Heart left ventricle (tissue), 16 donors: ENCODE measurements around the gene HYPK. TPM values are rescaled to one million over a fixed set of nuclear protein-coding genes. Genes with fewer than 3 reads are reported as not detected.

Source experiments
- ATAC-seq, 4 donors: fragments of 200-7000 bp; cut with Tn5 transposase; one replicate each; pipeline ENCODE4 v1.9.1; 2020 to 2022; ENCODE audit warnings: moderate library complexity in 4 of 4, mild to moderate bottlenecking in 3 of 4, moderate number of reproducible peaks in 1 of 4
- DNase-seq, 5 donors: peaks; one replicate each; pipeline ENCODE4 v3.0.0-alpha.2; 2020
- H3K27ac ChIP-seq, 12 donors: fragments of 200-600 bp; sonication (generic) in 4 of 12; one replicate each; pipeline versions ENCODE4 v1.5.0 to v1.8.0; 2016 to 2022; ENCODE audit warnings: mild to moderate bottlenecking in 2 of 12
- H3K27me3 ChIP-seq, 9 donors: fragments of 200-600 bp; sonication (generic) in 2 of 9; one replicate each; pipeline versions ENCODE4 v1.5.1 to v1.8.0; 2016 to 2022; ENCODE audit warnings: mild to moderate bottlenecking in 3 of 9
- H3K36me3 ChIP-seq, 9 donors: fragments of 200-600 bp; sonication (generic) in 2 of 9; one replicate each; pipeline versions ENCODE4 v1.5.0 to v1.8.0; 2018 to 2022; ENCODE audit warnings: mild to moderate bottlenecking in 2 of 9
- H3K4me1 ChIP-seq, 12 donors: fragments of 200-600 bp; sonication (generic) in 4 of 12; one replicate each; pipeline versions ENCODE4 v1.5.0 to v1.8.0; 2016 to 2022; ENCODE audit warnings: mild to moderate bottlenecking in 3 of 12
- H3K4me3 ChIP-seq, 12 donors: fragments of 200-600 bp; sonication (generic) in 4 of 12; one replicate each; pipeline versions ENCODE4 v1.5.0 to v1.8.0; 2017 to 2022; ENCODE audit warnings: mild to moderate bottlenecking in 9 of 12, moderate library complexity in 4 of 12
- H3K9me3 ChIP-seq, 12 donors: fragments of 200-600 bp; sonication (generic) in 4 of 12; one replicate each; pipeline versions ENCODE4 v1.5.0 to v1.8.0; 2016 to 2022; ENCODE audit warnings: mild to moderate bottlenecking in 1 of 12
- CTCF ChIP-seq, 12 donors: fragments of 200-600 bp; sonication (generic) in 4 of 12; IDR thresholded peaks; one replicate each; pipeline versions ENCODE4 v1.5.0 to v1.8.0; 2018 to 2022; ENCODE audit warnings: antibody characterized with exemption in 12 of 12, mild to moderate bottlenecking in 5 of 12
- POLR2A ChIP-seq, 2 donors: fragments of 450-650 bp; IDR thresholded peaks; one replicate each; pipeline ENCODE4 v1.6.1; 2017; ENCODE audit warnings: antibody characterized with exemption in 2 of 2, mild to moderate bottlenecking in 2 of 2, moderate library complexity in 2 of 2
- WGBS, 4 donors: extraction: QIAGEN DNeasy Blood & Tissue Kit in 2 of 4; methylation state at CpG; one replicate each; pipeline versions ENCODE4 v1.1.5 to v1.1.7; 2013 to 2018; 5-methylcytosine and 5-hydroxymethylcytosine counted together
- intact Hi-C, 10 donors: fragments of 100-400 bp; cut with DNase I; formaldehyde crosslinking; loops; one replicate each; pipeline versions ENCODE4 v1.11.1 to v1.14.2; 2022
- polyA plus RNA-seq, 2 donors: library from polyadenylated mRNA; stranded (reverse); fragments of 200-250 nt; gene quantifications; one replicate each; pipeline ENCODE4 v1.2.3, GENCODE V29; 2013
- total RNA-seq, 9 donors: library from RNA; depleted of rRNA in 2 of 9; stranded (reverse); fragments of >200 nt in 2 of 9; fragmentation: NEBNext Ultra II Directional in 3 of 9; extraction: Animal tissue kit (Norgen Biotek cat#: 25700) in 3 of 9; gene quantifications; one replicate each; pipeline versions ENCODE4 v1.1.0 to v1.2.4, GENCODE V29; 2016 to 2023
- donor health status: ischemic (EF 13 %, LVEDD 7.1; RV severe dilation, severe dysfunction).
- donor health status: healthy with polysubstance abuse.
- donor health status: DM: no; HTN: yes; CAD: no.
- donor health status: DM: no; HTN: no; CAD: no.
- donor health status: ischemic (EF 25% LVEDD 6.9; RV normal size, moderate dysfunction).
- donor health status: ischemic (EF 25% LVEDD 5.7; RV mildly dilated, moderate dysfunction).
- donor health status: healthy.
- donor health status: DM: yes; HTN: yes; CAD: no.
- donor health status: ischemic (EF 35%, LVEDD 5.7; RV mildly dilated, moderate dysfunction).
- donor health status: nonischemic (EF 11% LVEDD 7.7; RV severe dilation, severe dysfunction).
- donor health status: DM: yes; HTN: yes; CAD: no.
- donor health status: PGD.
- donor health status: ischemic (EF 29% LVEDD 5.4; RV normal size, mild dysfunction).
- donor health status: nonischemic (EF 23%, LVEDD 6.1; RV moderate dilation, normal function).

HYPK gene
- total and polyA plus RNA-seq, 11 donors, result 10.3 to 56.5 (median 14.5) TPM

- TF ChIP-seq POLR2A (IDR thresholded peaks at IDR 0.05), result no peak
- peak overlapping the region in 3 of 12 donors; percentile 4 to 35 (median 8) for H3K27ac ChIP-seq
- ATAC-seq, result no peak
Measured at GRCh38 chr15:43763819-43764446, 36.5 kb upstream of the HYPK start.

GRCh38 chr15:43769584-43770228 is 30.7 kb upstream of the HYPK start:
- DNase-seq, result peak in 2 of 5 donors; percentile 25 to 52
- TF ChIP-seq CTCF (IDR thresholded peaks at IDR 0.05) (peak; percentile 61 to 90 (median 77)), POLR2A (IDR thresholded peaks at IDR 0.05) (no peak)
- peak in 3 of 4 donors; percentile 30 to 57 (median 43) for ATAC-seq
- Histone ChIP-seq H3K27me3 (no peaks in the 10 kb centered on the region), H3K4me3 (no peak overlapping the region), H3K27ac (no peak overlapping the region), H3K36me3 (peaks cover 0 to 98% (median 92%) of the 10 kb centered on the region in 9 donors), H3K4me1 (peaks cover 0 to 20% (median 0%) of the 10 kb centered on the region in 12 donors), H3K9me3 (no peaks in the 10 kb centered on the region)
- 69 to 75% (median 70%) methylated on average over 5 of the region's 5 CpGs for WGBS, 4 donors
- intact Hi-C loops, result loop anchor here in 1 of 10 donors (10.0 kb wide), 1 partner anchor 55 kb away; the partner anchor contains the start of genes MFAP1 and WDR76

More at GRCh38 chr15:43763819-43764446, 36.5 kb upstream of the HYPK start:
- DNase-seq, result no peak
- peaks cover 0 to 8% (median 0%) of the 10 kb centered on the region in 12 donors for H3K4me1 ChIP-seq
- peaks cover 0 to 100% (median 98%) of the 10 kb centered on the region in 9 donors for H3K36me3 ChIP-seq
- no peak overlapping the region for H3K4me3 ChIP-seq
- 60 to 62% (median 61%) methylated on average over 2 of the region's 2 CpGs for WGBS, 4 donors
- no peaks in the 10 kb centered on the region for H3K9me3 ChIP-seq
- no peaks in the 10 kb centered on the region for H3K27me3 ChIP-seq
- intact Hi-C loops, result loop anchor here in 1 of 10 donors (10.0 kb wide), 1 partner anchor 61 kb away; the partner anchor contains the start of genes MFAP1 and WDR76

GRCh38 chr15:43771816-43772215 is 28.6 kb upstream of the HYPK start:
- intact Hi-C loops, result no loop called here
- TF ChIP-seq CTCF (IDR thresholded peaks at IDR 0.05) (no peak), POLR2A (IDR thresholded peaks at IDR 0.05) (no peak)
- no peaks in the 10 kb centered on the region for H3K27me3 ChIP-seq
- no peak for DNase-seq
- peaks cover 0 to 31% (median 5%) of the 10 kb centered on the region in 12 donors for H3K4me1 ChIP-seq
- peak in 3 of 4 donors; percentile 14 to 48 (median 18) for ATAC-seq
- 58 to 81% (median 78%) methylated on average over 2 of the region's 2 CpGs for whole genome bisulfite sequencing, 4 donors
- peaks cover 0 to 80% (median 71%) of the 10 kb centered on the region in 9 donors for H3K36me3 ChIP-seq
- no peak overlapping the region for H3K4me3 ChIP-seq
- H3K9me3 ChIP-seq, result no peaks in the 10 kb centered on the region
- no peak overlapping the region for H3K27ac ChIP-seq

GRCh38 chr15:43772624-43773023 is 27.8 kb upstream of the HYPK start:
- Histone ChIP-seq H3K4me3 (no peak overlapping the region), H3K27me3 (no peaks in the 10 kb centered on the region), H3K9me3 (no peaks in the 10 kb centered on the region), H3K27ac (no peak overlapping the region), H3K4me1 (peaks cover 0 to 34% (median 8%) of the 10 kb centered on the region in 12 donors), H3K36me3 (peaks cover 0 to 71% (median 63%) of the 10 kb centered on the region in 9 donors)
- DNase-seq (no peak), ATAC-seq (no peak)
- intact Hi-C loops, result no loop called here
- TF ChIP-seq POLR2A (IDR thresholded peaks at IDR 0.05), result no peak
- no peak for TF ChIP-seq CTCF (IDR thresholded peaks at IDR 0.05)
